Measurements from ENCODE around the gene SMIM1.

DNA sequence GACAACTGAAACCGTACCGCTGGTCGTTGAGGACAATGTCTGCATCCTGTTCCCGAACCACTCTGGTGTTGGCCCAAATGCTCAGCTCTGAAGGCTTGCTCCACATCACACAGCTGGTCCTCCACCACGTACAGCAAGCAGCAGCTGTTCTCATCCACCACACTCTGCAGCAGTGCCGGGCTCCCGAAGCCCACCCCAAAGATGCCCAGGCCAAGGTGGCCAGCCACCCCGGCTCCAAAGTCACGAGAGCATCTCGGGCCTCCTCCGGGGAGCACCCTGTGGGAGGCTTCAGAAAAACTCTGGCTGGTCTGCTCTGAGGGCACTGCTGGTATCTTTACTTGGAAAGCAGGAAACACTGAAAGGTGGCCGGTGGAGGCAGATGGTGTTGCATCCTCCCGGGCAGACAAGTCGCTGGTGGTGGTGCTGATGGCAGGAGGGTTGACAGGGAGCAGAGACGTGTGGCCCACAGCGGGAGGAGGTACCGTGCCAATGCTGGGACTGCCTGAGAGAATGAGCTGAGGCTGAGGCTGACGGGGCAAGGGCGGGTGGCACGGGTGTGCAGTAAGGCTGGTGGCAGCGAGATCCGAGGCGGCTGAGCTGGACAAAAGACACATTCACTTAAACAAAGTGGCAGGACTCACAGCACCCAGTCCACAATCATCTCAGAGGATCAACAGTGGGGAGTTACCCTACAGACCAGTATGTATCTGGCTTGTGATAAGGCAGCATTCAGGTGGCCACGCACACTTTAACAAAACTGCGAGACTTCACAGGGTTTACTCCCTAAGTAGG lies 26.8 kb upstream of the SMIM1 start:
- TF ChIP-seq CTCF (IDR thresholded peaks at IDR 0.05) (no peak), POLR2AphosphoS5 (IDR thresholded peaks at IDR 0.05) (no peak), POLR2A (IDR thresholded peaks at IDR 0.05) (no peak), EP300 (IDR thresholded peaks at IDR 0.05) (no peak)
